ENCODE results near the gene BAG5. TPM values are rescaled to one million over a fixed set of nuclear protein-coding genes. Genes with fewer than 3 reads are reported as not detected.

The BAG5 gene
- total RNA-seq, 1 experiment from 2014 or later: 28.9 TPM

DNA sequence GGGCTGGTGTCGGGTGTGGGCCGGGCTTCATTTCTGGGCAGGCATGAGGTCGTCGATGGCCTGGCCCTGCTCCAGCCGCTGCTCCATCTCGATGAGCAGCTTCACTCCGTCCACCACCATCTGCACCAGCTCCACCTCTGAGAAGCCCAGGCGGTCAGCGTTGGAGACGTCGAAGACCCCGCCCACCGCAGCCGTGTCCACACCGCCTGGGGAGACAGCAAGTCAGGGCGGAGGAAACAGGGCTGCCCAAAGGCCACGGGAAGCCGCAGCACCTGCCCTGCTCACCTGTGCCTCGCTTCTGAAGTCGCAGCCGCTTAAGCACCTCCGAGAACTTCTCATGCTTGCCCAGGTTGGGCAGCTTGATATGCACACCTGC lies 42.6 kb downstream of the BAG5 start:
- no peak for DNase-seq
- BruUV-seq (replicated peaks): TSS peak; percentile 77
- no peaks in the 10 kb centered on the region for H3K27me3 Mint-ChIP-seq (ENCODE audit: insufficient read depth, unreplicated experiment)
- intact Hi-C loops (cut with micrococcal nuclease; ENCODE audit: unreplicated experiment): no loop called here
- Histone ChIP-seq H3K36me3 (ENCODE audit: control insufficient read depth, insufficient read depth, low read length) (peaks cover 9% of the 10 kb centered on the region), H3K27me3 (replicated peaks; ENCODE audit: control insufficient read depth, insufficient read depth, low read length) (no peaks in the 10 kb centered on the region), H3K4me3 (ENCODE audit: low read depth, low read length) (peak overlapping the region; percentile 95), H3K9me3 (no peaks in the 10 kb centered on the region), H3K4me1 (peaks cover 32% of the 10 kb centered on the region)
- H3K9me3 Mint-ChIP-seq (ENCODE audit: unreplicated experiment): no peaks in the 10 kb centered on the region
- CTCF ChIA-PET: interaction anchor here (0.6 to 2.8 kb wide), 4 partner anchors 23 to 42 kb away, joined by 4 to 49 read pairs (median 12); no protein-coding TSS in a partner anchor
- peaks cover 13% of the 10 kb centered on the region for H3K4me1 Mint-ChIP-seq (ENCODE audit: low read depth, unreplicated experiment)
- TF ChIP-seq, protein P1, sequence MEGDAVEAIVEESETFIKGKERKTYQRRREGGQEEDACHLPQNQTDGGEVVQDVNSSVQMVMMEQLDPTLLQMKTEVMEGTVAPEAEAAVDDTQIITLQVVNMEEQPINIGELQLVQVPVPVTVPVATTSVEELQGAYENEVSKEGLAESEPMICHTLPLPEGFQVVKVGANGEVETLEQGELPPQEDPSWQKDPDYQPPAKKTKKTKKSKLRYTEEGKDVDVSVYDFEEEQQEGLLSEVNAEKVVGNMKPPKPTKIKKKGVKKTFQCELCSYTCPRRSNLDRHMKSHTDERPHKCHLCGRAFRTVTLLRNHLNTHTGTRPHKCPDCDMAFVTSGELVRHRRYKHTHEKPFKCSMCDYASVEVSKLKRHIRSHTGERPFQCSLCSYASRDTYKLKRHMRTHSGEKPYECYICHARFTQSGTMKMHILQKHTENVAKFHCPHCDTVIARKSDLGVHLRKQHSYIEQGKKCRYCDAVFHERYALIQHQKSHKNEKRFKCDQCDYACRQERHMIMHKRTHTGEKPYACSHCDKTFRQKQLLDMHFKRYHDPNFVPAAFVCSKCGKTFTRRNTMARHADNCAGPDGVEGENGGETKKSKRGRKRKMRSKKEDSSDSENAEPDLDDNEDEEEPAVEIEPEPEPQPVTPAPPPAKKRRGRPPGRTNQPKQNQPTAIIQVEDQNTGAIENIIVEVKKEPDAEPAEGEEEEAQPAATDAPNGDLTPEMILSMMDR (IDR thresholded peaks at IDR 0.05; ENCODE audit: insufficient read depth in 1 of 2, low read depth in 1 of 2, low read length in 1 of 2, severe bottlenecking in 1 of 2, unreplicated experiment in 1 of 2): no peak
- H3K27ac Mint-ChIP-seq (ENCODE audit: unreplicated experiment): peak overlapping the region; percentile 40
- H3K36me3 Mint-ChIP-seq (ENCODE audit: insufficient read depth, unreplicated experiment): peaks cover 48% of the 10 kb centered on the region
- H3K4me3 Mint-ChIP-seq (ENCODE audit: unreplicated experiment): peak overlapping the region; percentile 74
- POLR2A ChIA-PET: no interaction called here

DNA sequence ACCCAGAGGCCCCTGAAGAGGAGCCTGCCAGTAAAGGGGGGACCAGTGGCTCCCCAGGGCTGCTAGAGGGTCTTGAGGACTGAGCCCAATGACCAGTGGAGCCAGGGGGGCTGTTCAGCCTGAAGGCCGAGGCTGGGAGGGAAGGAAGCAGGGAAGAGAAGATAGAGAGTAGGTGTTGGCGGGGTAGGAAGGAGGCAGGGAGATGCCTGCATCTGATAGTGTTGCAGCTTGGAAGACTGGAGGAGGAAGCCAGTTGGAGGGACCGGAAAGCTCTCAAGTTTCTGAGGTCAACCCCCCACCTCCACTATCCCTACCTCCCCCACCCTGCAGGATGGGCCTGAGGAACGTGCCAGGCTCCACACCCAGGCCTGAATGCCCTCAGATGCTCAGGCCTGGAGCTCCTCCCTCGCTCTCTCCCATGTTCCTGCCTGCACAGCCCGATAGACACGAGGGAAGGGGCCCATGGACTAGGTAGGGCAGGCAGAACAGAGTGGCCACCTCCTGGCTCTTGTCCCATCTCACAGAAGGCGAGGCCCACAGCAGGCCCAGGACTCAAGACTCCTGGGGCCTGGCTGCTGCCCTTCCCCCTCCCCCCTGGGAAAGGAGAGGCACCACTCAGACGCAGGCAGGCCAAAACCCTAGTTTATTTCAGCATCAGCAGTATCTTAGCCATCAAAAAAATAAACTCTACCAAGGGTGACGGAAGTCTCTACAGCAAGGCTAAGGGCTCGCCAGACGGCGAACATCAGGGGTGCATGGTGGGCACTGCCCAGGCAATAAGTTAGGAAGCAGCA lies 43.2 kb downstream of the BAG5 start:
- no TSS peak for BruUV-seq (replicated peaks)
- peak overlapping the region; percentile 74 for H3K4me3 Mint-ChIP-seq (ENCODE audit: unreplicated experiment)
- H3K27me3 Mint-ChIP-seq (ENCODE audit: insufficient read depth, unreplicated experiment): no peaks in the 10 kb centered on the region
- no peak for DNase-seq
- peak overlapping the region; percentile 40 for H3K27ac Mint-ChIP-seq (ENCODE audit: unreplicated experiment)
- no peaks in the 10 kb centered on the region for H3K9me3 Mint-ChIP-seq (ENCODE audit: unreplicated experiment)
- CTCF ChIA-PET: interaction anchor here (0.6 to 2.8 kb wide), 12 partner anchors 8 to 461 kb away, joined by 3 to 49 read pairs (median 6); partner anchors contain the start of gene TRMT61A
- peaks cover 7% of the 10 kb centered on the region for H3K4me1 Mint-ChIP-seq (ENCODE audit: low read depth, unreplicated experiment)
- no peaks in the 10 kb centered on the region for H3K9me3 ChIP-seq
- peaks cover 26% of the 10 kb centered on the region for H3K4me1 ChIP-seq
- H3K27me3 ChIP-seq (replicated peaks; ENCODE audit: control insufficient read depth, insufficient read depth, low read length): no peaks in the 10 kb centered on the region
- intact Hi-C loops (cut with micrococcal nuclease; ENCODE audit: unreplicated experiment): no loop called here
- TF ChIP-seq, protein P1 (IDR thresholded peaks at IDR 0.05; ENCODE audit: insufficient read depth in 1 of 2, low read depth in 1 of 2, low read length in 1 of 2, severe bottlenecking in 1 of 2, unreplicated experiment in 1 of 2): no peak
- H3K4me3 ChIP-seq (ENCODE audit: low read depth, low read length): peak overlapping the region; percentile 95
- peaks cover 46% of the 10 kb centered on the region for H3K36me3 Mint-ChIP-seq (ENCODE audit: insufficient read depth, unreplicated experiment)
- POLR2A ChIA-PET: no interaction called here
- peaks cover 9% of the 10 kb centered on the region for H3K36me3 ChIP-seq (ENCODE audit: control insufficient read depth, insufficient read depth, low read length)

DNA sequence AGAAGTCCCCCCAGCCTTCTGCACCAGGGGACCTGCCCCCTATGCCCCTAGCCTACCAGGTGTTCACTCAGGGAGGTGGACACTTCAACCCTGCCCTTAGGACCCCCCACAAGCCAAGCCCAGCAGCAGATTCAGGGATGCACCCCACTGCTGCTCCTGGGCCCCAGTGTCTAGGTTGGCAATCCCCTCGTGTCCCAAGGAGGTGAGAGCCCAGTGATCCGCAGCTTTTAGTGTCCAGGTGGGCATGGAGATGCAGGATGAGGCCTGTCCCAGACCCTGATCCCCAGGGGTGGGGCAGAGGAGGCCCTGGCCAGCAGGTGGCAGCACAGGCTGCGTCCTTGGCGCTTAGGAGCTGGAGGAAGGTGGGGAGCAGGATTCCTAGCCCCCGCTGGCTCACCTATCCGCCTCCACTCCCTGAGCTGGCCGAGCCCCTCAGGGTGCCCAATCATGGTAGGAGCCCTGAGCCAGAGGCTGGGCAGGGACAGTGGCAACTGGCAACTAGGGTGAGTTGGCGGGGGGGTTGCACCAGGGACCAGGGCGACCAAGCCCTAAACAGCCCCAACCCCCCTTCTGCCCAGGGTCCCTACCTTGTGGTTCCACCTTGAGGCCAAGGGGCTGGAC lies 43.9 kb downstream of the BAG5 start:
- TF ChIP-seq, protein P1 (IDR thresholded peaks at IDR 0.05; ENCODE audit: insufficient read depth in 1 of 2, low read depth in 1 of 2, low read length in 1 of 2, severe bottlenecking in 1 of 2, unreplicated experiment in 1 of 2): peak; percentile 93 to 94
- DNase-seq: peak; percentile 78 to 83
- peaks cover 19% of the 10 kb centered on the region for H3K4me1 ChIP-seq

More for the DNA sequence above, 43.9 kb downstream of the BAG5 start:
- Mint-ChIP-seq H3K9me3 (ENCODE audit: unreplicated experiment) (no peaks in the 10 kb centered on the region), H3K27ac (ENCODE audit: unreplicated experiment) (peak overlapping the region; percentile 40), H3K36me3 (ENCODE audit: insufficient read depth, unreplicated experiment) (peaks cover 44% of the 10 kb centered on the region), H3K27me3 (ENCODE audit: insufficient read depth, unreplicated experiment) (no peaks in the 10 kb centered on the region), H3K4me3 (ENCODE audit: unreplicated experiment) (peak overlapping the region; percentile 74), H3K4me1 (ENCODE audit: low read depth, unreplicated experiment) (peaks cover 7% of the 10 kb centered on the region)
- intact Hi-C loops (cut with micrococcal nuclease; ENCODE audit: unreplicated experiment): loop anchor here (1.0 kb wide), 1 partner anchor 28 kb away; no protein-coding TSS in a partner anchor
- Histone ChIP-seq H3K27me3 (replicated peaks; ENCODE audit: control insufficient read depth, insufficient read depth, low read length) (no peaks in the 10 kb centered on the region), H3K9me3 (no peaks in the 10 kb centered on the region), H3K36me3 (ENCODE audit: control insufficient read depth, insufficient read depth, low read length) (peaks cover 9% of the 10 kb centered on the region), H3K4me3 (ENCODE audit: low read depth, low read length) (peak overlapping the region; percentile 95)
- POLR2A ChIA-PET: no interaction called here
- BruUV-seq (replicated peaks): no TSS peak
- CTCF ChIA-PET: interaction anchor here (0.6 to 2.8 kb wide), 12 partner anchors 9 to 221 kb away, joined by 3 to 49 read pairs (median 5); partner anchors contain the start of gene TRMT61A

Measured in Caco-2 (cell line).